ENCODE results near the gene EEF1A1. TPM values are rescaled to one million over a fixed set of nuclear protein-coding genes. Genes with fewer than 3 reads are reported as not detected.

The EEF1A1 gene
- total and polyA plus RNA-seq, 2 of the 8 experiments (the other 6 are each of a cell fraction or from before 2014, with no cell fraction given) = 13,823 to 13,927 TPM

GRCh38 chr6:73547036-73547435 is 26.2 kb upstream of the EEF1A1 start:
- H3K4me3 ChIP-seq (ENCODE audit: extremely low read depth in 1 of 4, insufficient read depth in 2 of 4, low read depth in 3 of 4, low read length in 4 of 4) = no peak overlapping the region
- no peaks in the 10 kb centered on the region for H3K79me2 ChIP-seq (ENCODE audit: control insufficient read depth in 1 of 2, insufficient read depth in 2 of 2, low read length in 2 of 2)
- FAIRE-seq (no peak), DNase-seq (ENCODE audit: low read depth in 1 of 2, low spot score in 2 of 2) (no peak)
- no peak overlapping the region for H4K5ac ChIP-seq (ENCODE audit: insufficient read length, low read depth, low read length)
- H3K4me2 ChIP-seq (ENCODE audit: insufficient read depth in 1 of 2, low read depth in 2 of 2, low read length in 2 of 2) = no peak overlapping the region
- no peak overlapping the region for H4K91ac ChIP-seq (replicated peaks; ENCODE audit: insufficient read length, low read length)
- CTCF ChIA-PET (ENCODE audit: partially characterized antibody) = interaction anchor here (0.6 to 2.0 kb wide), 6 partner anchors 12 to 220 kb away, joined by 3 to 8 read pairs (median 4); no protein-coding TSS in a partner anchor
- no peak overlapping the region for H2BK20ac ChIP-seq (ENCODE audit: low read length)
- H3K18ac ChIP-seq (ENCODE audit: extremely low read depth, low read length) = no peak overlapping the region
- no peak overlapping the region for H4K8ac ChIP-seq (ENCODE audit: extremely low read depth, insufficient read depth, low read length)
- no peaks in the 10 kb centered on the region for H3K4me1 ChIP-seq (replicated peaks in 1 of 4; ENCODE audit: control insufficient read depth in 3 of 4, insufficient read depth in 4 of 4, low read length in 3 of 4)
- no peak overlapping the region for H3K9ac ChIP-seq (replicated peaks in 1 of 4; ENCODE audit: extremely low read depth in 1 of 4, low read depth in 3 of 4, low read length in 3 of 4)
- no peaks in the 10 kb centered on the region for H3K36me3 ChIP-seq (ENCODE audit: control insufficient read depth in 2 of 4, insufficient read depth in 4 of 4, low read length in 3 of 4)
- H2AFZ ChIP-seq (ENCODE audit: low read length) = no peak overlapping the region
- no peaks in the 10 kb centered on the region for H3K79me1 ChIP-seq (ENCODE audit: low read depth, low read length)
- H3K23ac ChIP-seq (ENCODE audit: insufficient read length) = no peak overlapping the region
- no peaks in the 10 kb centered on the region for H3K23me2 ChIP-seq (ENCODE audit: low read depth, low read length)
- H4K20me1 ChIP-seq (replicated peaks in 1 of 2; ENCODE audit: control insufficient read depth in 1 of 2, insufficient read depth in 2 of 2, low read length in 2 of 2) = no peaks in the 10 kb centered on the region
- H2BK12ac ChIP-seq (ENCODE audit: low read depth, low read length) = no peak overlapping the region
- no peak overlapping the region for H2BK15ac ChIP-seq (ENCODE audit: low read length)
- no peaks in the 10 kb centered on the region for H3K9me3 ChIP-seq (ENCODE audit: insufficient read depth in 2 of 2, low read depth in 1 of 2, low read length in 1 of 2)
- H3K27ac ChIP-seq (ENCODE audit: low read depth, low read length) = no peak overlapping the region
- H3K27me3 ChIP-seq (replicated peaks in 1 of 4; ENCODE audit: control insufficient read depth in 3 of 4, extremely low read depth in 1 of 4, insufficient read depth in 3 of 4, low read length in 3 of 4) = no peaks in the 10 kb centered on the region
- no peak overlapping the region for H2BK5ac ChIP-seq (ENCODE audit: low read depth, low read length)
- WGBS, 2 experiments (ENCODE audit: extremely low coverage in 1 of 2, insufficient coverage in 1 of 2, insufficient read length in 1 of 2, insufficient replicate concordance in 2 of 2, low coverage in 1 of 2, low lambda C conversion rate in 2 of 2, missing lambda C conversion rate in 1 of 2) = 92% methylated on average over 1 of the region's 1 CpG; no CpG with 5 or more reads in 1 of the 2 experiments
- TF ChIP-seq SP1 (IDR thresholded peaks at IDR 0.05; ENCODE audit: low read depth, low read length) = no peak
- no peak for TF ChIP-seq E2F6 (IDR thresholded peaks at IDR 0.05)
- no peak for TF ChIP-seq CTCF (IDR thresholded peaks at IDR 0.05; ENCODE audit: control extremely low read depth in 1 of 3, insufficient read depth in 1 of 3, low read depth in 1 of 3, low read length in 3 of 3)
- TF ChIP-seq KDM1A (IDR thresholded peaks at IDR 0.05; ENCODE audit: borderline replicate concordance, low read length) = no peak
- TF ChIP-seq MAX (IDR thresholded peaks at IDR 0.05) = no peak
- no peak for TF ChIP-seq CREB1 (IDR thresholded peaks at IDR 0.05)
- no peak for TF ChIP-seq KDM4A (IDR thresholded peaks at IDR 0.05; ENCODE audit: low read depth, low read length, severe bottlenecking)
- TF ChIP-seq CBX5 (IDR thresholded peaks at IDR 0.05; ENCODE audit: low read depth, low read length) = no peak
- no peak overlapping the region for H2AK5ac ChIP-seq (ENCODE audit: low read depth, low read length)
- no peak overlapping the region for H3K14ac ChIP-seq (ENCODE audit: insufficient read length)
- no peak overlapping the region for H3K4ac ChIP-seq (replicated peaks; ENCODE audit: insufficient read length, low read depth, low read length)
- H3K56ac ChIP-seq (replicated peaks; ENCODE audit: insufficient read length, low read depth, low read length) = no peak overlapping the region
- no peak overlapping the region for H2BK120ac ChIP-seq (replicated peaks; ENCODE audit: low read depth, low read length)
- POLR2A ChIA-PET (ENCODE audit: partially characterized antibody) = interaction anchor here (0.7 to 17.5 kb wide), 2 partner anchors 29 to 42 kb away, joined by 3 to 267 read pairs; partner anchors contain the start of gene EEF1A1
